HG03135 (cell line): Measurements from ENCODE around the gene FYCO1.

Source experiments
- ATAC-seq: cut with Tn5 transposase; IDR thresholded peaks from one replicate; pipeline ENCODE4 v1.9.1; 2021; ENCODE audit warnings: mild to moderate bottlenecking, moderate library complexity; ENCODE audit not compliant: unreplicated experiment

FYCO1 gene

DNA sequence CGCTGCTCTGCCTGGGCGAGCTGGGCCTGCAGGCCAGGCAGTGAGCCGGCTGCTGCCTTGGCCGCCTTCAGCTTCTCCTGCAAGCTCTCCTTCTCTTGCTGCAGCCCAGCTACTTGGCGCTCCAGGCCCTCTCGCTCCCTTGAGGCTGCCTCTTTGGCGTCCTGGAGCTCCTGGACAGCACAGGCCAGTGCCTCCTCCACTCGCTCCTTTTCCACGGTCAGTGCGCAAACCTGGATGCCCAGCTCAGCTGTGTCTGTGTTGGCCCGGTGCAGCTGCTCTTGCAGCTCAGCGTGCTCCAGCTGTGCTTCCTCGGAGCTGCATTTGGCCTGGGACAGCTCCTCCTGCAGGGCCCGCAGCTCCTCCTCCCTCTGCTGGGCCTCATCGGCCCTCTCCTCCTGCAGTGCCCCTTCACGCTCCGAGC, 29.2 kb downstream of the FYCO1 start:
- no peak for ATAC-seq

DNA sequence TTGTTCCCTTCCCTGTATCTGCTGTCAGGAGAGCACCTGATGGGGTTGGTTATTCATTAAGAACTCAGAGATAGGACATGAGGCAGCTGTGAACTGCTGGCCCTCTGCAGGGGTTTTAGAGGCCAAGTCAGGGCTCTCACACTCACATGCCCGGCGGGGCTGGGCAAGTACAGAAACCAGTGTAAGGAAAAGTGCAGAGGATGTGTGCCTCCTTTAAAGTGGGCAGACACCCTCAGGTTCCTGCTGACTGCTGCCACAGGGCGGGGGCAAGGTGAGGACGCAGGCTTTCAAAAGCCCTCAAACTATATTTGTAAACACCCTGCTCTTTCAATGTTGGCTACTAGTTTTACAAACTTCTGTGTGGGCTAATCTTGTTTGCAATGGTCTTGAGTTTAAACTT, 30.0 kb downstream of the FYCO1 start:
- no peak for ATAC-seq

DNA sequence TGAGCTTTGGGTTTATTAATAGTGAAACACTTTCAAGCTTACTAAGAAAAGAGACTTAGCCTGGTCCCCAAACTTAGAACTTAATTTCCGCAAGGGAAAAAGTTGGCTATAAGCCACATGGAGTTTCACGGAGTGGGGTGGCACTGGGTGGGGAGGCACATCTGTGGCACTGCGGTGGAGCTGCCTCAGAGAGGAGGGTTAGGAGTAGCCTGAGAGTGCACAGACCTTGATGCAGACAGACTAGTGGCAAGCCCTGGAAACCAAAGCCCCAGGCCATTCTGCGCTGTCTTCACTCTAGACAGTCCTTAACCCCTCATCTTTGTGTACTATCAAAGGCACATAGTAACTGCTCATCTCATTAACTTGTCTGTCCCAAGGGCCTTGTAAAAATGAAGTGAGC, 30.4 kb downstream of the FYCO1 start:
- ATAC-seq, result no peak

DNA sequence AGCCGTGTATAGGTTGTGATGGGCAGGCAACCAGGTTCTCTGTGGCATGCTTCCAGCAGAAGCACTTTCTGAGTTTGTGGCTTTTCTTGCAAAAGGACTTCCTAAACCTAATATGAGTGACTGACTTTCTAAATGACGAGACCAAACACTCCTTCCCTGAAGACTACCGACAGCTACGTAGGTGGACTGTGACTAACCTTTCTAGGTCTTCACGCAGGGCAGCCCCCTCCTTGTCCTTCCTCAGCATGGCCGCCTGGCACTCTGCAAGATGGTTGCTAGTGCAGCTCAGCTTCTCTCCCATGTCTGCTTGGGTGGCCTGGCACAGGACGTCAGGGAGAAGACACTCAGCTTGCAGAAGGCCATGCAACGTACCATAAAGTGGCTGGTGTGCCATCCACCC, 31.5 kb downstream of the FYCO1 start:
- no peak for ATAC-seq

DNA sequence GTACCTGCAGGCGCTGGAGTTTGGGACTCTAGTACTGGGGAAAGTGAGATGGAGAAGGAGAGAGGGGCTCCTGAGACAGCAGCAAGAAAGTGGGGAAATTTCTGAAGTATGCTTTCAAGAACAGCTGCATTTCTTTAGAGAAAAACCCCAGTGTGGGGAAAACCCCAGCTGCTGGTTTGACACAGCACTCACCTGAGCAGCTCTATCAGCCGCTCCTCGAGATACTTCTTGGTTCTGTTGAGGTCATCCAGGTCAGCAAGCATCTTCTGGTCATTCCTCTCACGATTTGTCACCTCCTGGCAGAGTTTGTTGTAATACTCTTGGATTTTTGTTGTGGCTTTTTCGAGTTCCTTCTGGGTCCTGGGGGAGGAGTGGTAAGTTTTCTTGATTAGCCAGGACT, 33.6 kb downstream of the FYCO1 start:
- no peak for ATAC-seq

DNA sequence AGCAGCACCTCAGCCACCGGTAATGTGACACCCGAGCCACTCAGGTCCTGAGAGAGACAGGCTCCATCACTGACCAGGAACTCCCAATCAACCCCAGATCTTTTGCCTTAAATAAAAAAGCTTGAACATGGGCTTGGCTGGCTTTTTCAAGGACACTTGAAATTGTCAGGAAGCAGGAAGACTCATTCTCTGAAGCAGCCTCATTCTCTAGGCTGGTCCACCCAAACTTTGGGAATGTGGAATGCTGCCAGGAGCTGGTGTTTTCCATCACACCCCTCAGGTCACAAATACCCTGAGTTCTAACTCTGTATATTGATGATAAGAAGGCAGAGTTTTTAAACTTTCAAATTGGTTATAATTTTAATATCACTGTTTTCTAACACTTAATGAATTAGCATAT, 35.3 kb downstream of the FYCO1 start:
- ATAC-seq, result no peak

DNA sequence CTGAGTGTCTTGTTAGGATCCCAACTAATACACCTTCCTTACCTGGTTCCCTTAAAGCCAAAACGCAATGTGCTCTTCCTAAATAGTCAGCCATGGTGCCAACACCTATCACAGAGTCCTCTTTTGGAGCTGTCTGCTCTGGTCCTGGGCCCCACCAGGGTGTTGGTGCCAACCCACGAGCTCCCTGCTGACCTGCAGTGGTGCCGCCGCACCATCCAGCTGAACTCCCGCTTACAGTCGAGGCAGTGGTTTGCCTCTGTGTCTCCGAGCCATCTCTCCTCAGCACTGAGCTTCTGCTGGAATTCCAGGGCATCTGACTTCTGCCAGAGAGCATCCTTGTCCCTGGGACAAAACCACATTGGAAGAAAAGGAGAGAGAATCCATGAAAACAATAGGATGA, 36.4 kb downstream of the FYCO1 start:
- no peak for ATAC-seq

DNA sequence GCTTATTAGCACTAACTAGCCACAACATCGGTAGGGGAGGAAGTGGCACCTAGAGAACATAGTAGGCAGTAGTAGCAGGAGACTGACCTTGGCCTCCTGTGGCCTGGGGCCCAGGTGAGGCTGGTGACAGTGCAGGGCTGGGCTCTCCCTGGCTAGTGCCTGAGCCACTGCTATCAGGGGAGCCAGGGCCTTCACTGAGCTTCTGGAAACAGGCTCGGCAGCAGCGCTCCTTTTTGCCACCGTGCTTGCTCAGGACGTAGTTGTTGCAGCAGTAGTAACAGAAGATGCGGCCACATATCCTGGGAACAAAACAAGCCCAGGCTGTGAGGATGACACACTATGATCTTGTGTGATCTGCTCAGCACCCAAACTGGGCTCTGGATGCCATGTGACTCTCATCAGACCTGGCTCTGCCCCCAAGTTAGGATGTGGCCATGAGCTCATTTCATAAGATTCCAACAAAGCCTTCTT, 37.3 kb downstream of the FYCO1 start:
- ATAC-seq, result no peak

DNA sequence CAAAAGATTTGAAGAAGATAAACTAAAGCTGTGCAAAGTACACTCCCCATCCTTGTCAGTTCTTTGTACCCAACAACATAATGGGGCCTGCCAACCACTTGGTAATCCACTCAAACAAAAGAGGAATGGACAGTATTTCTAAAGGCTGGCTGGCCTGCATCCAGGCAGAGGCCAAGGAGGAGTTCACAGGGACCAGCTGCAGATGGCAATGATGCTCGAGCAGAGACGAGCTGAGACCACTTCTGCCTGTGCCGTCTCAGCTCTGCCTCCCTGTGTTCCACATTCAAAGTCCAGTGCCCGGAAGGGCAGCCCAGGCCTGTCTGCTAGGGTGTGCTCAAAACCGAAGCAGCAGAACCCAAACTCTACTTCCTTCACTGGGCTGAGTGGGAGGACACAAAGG, 38.0 kb downstream of the FYCO1 start:
- no peak for ATAC-seq

DNA sequence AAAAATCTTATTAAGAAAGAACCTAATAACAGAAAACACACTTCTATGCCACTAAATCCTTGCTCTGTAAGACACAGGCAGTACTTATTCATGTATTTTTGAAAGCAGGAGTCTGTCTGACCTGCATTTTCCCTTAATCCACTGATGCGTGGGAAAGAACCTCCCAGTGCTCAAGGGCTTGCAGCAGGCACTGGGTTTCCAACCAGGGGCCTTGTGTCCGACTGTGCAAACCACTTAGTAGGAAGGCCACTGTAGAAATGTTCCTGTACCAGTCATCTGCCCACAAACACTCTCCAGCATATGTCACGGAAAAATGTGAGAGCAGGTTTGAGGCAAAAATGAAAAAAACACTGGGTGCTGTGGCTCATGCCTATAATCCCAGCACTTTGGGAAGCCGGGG, 39.9 kb downstream of the FYCO1 start:
- no peak for ATAC-seq

DNA sequence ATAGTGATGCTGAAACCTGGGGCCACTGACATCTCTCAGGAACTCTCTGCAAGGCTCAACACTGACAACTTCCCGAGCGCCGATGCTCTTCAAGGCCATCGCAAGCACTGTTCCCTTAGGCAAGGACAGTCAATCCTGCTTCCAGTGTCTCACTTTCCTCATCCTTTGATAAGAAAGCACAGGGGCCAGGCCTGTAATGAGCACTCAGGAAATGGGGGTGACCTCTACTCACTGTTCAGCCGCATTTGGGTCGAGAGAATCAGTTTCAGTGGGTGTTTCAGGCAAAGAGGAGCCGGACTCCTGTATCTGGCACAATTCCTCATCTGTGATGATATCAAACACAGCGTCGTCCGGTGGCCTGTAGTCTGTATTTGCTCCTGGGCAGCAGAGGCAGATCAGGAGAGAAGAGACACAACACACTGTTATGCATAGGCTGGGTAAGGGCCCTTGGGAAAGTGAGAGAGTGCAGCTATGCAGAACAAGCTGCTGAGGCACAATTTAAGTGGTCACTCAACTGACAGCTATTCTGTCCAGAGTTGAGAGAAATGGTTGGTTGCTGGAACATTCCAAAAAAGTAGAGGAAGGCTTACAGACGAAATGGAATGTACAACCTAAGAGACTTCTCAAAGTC, 40.5 kb downstream of the FYCO1 start:
- no peak for ATAC-seq

DNA sequence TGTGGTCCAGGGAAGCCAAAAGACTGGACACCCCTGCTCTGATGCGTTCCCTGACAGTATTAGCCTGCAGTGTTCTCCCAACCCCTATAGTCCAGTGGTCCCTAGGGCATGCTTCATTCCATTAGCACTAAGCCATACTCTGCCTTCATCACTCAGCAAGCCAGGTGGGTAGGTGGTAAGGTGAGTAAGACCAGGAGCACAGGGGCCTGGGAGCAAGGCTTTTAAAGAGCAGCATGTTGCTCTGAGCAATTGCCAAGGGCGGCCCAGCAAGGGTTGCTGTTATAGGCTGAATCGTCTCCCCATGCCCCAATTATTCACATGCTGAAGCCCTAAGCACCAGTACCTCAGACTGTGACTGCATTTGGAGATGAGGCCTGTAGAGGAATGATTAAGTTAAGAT, 41.3 kb downstream of the FYCO1 start:
- no peak for ATAC-seq

DNA sequence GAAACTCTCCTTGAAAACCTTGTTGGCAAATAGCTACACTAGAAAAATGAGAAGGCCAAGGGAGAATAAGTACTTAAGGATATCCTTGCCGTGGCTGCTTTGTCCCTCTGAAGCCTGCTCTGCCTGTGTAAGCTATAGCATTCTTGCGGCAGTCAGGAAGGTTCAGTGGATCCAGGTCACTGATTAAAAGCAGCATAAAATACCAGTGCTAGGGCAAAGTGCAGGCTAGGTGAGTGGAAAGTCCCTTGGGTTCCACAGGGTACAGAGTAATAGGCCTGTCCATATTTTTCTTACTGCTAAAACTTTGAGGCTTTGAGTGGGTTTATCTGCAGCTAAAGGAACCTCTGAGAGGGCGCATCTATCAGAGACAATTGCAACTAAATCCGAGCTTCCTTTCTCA, 42.1 kb downstream of the FYCO1 start:
- no peak for ATAC-seq

DNA sequence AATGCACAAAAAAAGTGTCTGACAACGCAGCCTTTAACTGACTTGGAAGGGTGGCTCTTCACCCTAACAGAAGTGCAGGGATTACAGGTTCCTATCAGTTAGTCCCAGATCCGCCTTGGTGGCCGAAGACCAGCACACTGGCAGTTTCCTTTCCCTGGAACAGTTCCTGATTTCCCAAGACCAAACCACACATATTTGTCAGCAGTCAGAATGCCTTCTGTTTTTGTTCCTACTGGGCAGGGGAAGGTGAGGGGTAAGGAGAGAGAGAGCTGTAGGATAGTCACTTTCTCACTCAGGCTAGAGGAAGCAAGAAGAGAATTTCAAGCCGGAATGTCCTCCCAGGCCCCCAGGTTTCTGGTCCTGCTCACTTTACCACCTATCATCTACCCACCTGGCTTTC, 43.2 kb downstream of the FYCO1 start:
- ATAC-seq, result no peak

DNA sequence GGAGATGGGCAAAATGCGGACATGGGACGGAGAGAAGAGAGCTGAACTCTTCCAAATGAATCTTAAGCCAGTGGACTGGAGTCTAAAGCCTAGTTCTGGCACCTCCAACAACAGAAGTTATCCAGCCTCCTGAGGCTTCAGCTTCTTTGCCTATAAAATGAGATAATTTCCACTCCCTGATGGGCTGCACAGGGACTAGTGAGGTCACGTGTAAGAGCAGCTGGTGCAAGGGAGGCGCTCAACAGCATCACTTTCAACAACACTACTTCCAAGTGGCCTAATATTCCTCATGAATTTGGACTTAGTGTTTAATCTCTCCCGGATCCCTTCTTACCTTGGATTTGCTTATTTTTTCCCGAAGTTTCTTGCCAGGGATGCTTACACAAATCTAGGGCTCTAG, 43.7 kb downstream of the FYCO1 start:
- no peak for ATAC-seq

DNA sequence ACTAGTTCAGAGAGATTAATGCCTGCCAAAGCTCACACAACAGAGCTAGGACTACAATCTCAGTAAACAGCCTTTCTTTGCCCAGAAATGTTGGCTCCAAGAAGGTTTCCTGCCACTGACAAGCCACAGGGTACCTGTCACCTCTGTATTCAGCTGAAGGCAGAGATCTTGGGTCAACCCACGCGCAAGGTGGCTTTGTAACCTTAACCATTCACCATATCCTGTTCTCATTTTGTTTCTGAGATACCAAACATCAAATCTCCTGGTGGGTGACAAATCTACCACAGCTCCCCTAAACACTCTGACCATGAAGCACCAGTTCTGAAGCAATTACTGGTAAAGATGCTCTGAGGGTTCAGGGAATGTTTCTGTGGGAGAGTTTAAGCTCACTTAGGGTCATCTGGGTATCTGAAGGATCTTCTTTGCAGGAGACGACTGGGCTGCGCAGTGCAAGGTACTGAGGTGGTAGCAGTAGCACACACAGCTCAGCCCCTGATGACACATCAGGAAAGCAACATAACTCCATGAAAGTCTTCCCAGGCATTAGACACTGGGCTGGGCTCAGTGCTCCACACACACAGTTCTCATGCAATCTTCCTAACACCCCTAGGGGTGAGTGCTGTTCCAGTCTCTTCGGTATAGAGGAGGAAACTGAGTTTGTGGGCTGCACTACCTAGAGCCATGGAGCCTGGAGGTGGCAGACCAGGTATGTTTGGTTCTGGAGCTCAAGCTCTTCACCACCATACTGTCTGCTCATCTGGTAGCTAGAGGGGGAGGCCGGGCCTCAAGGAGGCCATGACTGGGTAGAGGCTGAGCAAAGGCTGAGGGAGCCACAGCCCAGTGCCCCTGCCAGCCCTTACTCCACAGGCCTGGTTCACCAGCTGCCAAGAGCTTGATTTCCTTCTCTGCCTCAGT, 44.7 kb downstream of the FYCO1 start:
- ATAC-seq, result no peak

DNA sequence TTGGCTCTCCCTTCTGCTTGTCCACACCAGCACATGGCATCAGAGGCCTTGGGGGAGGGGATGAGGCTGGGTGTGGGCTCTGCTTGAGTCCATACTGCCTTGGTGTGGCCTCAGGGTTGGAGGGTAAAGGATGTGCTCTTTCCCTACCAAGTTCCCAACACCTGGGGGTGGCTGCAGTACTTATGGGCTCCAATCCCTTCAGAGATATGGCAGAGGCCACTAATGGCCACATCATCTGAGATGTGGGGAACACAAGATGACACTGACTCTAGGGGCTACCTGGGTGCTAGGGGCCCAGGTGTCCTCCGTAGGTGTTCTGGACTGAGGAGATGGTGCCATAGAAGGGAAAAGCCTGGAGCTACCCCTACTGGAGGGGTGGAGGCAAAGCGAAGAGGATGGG, 45.5 kb downstream of the FYCO1 start:
- no peak for ATAC-seq

DNA sequence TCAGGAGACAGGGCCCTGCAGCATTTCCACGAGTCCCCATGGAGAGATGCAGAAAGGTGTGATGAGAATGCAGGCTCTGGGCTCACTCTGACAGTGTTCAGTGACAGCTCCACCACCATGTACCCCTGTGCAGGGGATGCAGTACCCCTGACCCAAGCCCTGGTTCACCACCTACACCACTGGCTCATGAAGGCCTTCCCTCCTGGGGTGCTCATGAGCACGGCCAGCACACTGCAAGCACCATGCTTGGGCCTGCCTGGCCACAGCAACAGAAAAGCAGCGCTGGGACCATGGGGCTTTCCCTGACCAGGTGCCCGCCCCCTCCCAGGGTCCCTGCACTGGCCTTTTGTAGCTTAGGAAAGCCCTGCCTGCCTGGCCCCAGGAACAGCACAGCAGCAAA, 46.2 kb downstream of the FYCO1 start:
- ATAC-seq, result no peak

DNA sequence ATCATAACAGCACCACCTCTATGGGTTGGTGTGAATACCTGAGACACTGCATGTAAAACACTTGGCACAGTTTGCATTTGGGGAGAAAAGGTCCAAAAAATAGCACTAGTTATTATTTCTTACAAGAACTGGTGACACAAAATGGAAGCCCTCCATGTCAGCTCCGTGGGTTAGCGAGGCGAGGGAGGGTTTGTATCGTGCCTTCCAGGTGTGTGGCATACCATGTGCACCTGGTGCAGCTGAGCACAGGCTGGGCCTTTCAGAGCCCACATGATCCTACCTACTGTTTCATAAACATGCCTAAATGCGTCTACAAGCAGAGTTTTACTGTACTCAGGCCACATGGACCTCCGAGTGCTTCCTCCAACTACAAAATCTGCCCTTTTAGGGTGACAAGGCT, 46.7 kb downstream of the FYCO1 start:
- no peak for ATAC-seq

DNA sequence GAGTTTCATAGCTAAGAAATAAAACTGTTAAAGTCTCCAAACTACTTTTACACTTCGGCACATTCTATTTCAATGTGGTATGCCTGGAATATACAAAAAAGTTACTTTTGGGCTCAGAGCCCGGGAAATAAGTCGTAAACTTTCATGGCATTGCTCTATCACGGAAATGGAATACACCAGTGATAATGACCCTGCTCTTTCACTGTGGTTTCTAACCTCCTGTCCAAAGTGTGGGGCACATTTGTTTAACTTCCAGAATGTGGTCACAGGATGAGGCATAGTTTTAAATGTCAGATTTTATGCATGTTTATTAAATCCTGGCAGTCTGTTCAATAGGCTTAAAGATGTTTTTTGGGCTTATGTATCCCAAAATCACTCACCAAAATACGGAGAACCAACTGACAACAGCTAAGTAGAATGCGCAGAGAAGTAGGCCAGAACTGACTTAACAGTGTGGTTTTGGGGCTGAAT, 47.3 kb downstream of the FYCO1 start:
- no peak for ATAC-seq

DNA sequence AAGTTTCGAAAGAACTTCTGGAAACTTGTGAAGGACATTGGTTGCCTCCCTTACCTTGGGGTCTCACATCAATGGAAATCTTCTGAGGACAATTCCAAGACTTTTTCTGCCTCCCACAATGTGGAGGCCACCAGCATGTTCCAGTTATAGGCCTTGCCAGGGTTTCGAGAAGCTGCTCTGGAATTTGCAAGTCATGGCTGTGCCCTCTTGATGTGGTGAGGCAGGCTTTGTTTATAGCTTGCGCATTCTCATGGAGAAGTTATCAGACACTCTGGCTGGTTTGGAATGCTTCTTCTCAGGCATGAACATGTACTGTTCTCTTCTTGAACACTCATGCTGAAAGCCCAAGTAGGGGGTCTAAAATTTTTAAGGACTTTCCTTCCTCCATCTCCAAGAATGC, 48.3 kb downstream of the FYCO1 start:
- no peak for ATAC-seq

DNA sequence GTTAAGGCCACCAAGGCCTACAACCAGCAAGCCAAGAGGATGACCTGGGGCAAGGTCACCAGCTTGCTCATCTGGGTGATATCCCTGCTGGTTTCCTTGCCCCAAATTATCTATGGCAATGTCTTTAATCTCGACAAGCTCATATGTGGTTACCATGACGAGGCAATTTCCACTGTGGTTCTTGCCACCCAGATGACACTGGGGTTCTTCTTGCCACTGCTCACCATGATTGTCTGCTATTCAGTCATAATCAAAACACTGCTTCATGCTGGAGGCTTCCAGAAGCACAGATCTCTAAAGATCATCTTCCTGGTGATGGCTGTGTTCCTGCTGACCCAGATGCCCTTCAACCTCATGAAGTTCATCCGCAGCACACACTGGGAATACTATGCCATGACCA, 48.7 kb downstream of the FYCO1 start:
- no peak for ATAC-seq
